DND-41 (cell line): Measurements from ENCODE around the gene PTPRD.

Source experiments
- ATAC-seq: fragments of 200-7000 bp; cut with Tn5 transposase; 3 replicates; pipeline ENCODE4 v1.9.1; 2021; ENCODE audit warnings: low read depth; ENCODE audit not compliant: insufficient read depth
- DNase-seq: peaks from one replicate; pipeline ENCODE4 v3.0.0-alpha.2; 2020
- H2AFZ ChIP-seq: 2 replicates; pipeline ENCODE4 v1.6.0; 2012; ENCODE audit warnings: low read depth, low read length
- H3K27ac ChIP-seq: 2 replicates; pipeline ENCODE4 v1.5.1; 2012; ENCODE audit warnings: low read length, inconsistent platforms
- H3K27me3 ChIP-seq: fragments of 200-600 bp; sonication (generic); 2 replicates; pipeline ENCODE4 v1.6.0; 2012; ENCODE audit warnings: low read length, mild to moderate bottlenecking, inconsistent platforms; ENCODE audit not compliant: insufficient read depth, poor library complexity
- H3K36me3 ChIP-seq: 2 replicates; pipeline ENCODE4 v1.5.1; 2012; ENCODE audit warnings: low read length, inconsistent platforms; ENCODE audit not compliant: insufficient read depth
- H3K4me1 ChIP-seq: 2 replicates; pipeline ENCODE4 v1.5.1; 2012; ENCODE audit warnings: mild to moderate bottlenecking, low read length; ENCODE audit not compliant: insufficient read depth
- H3K4me2 ChIP-seq: 2 replicates; pipeline ENCODE4 v1.6.0; 2012; ENCODE audit warnings: mild to moderate bottlenecking, moderate library complexity, low read length, inconsistent platforms; ENCODE audit not compliant: insufficient read depth
- H3K4me3 ChIP-seq, 2 experiments: fragments of 200-600 bp in 1 of 2; shearing (Covaris generic) in 1 of 2; 2 replicates each; pipeline ENCODE4 v1.5.1; 2012 to 2016; ENCODE audit warnings: inconsistent platforms in 2 of 2, low read length in 2 of 2, mild to moderate bottlenecking in 2 of 2, low read depth in 1 of 2, moderate library complexity in 1 of 2
- H3K79me2 ChIP-seq: 2 replicates; pipeline ENCODE4 v1.6.0; 2012; ENCODE audit warnings: low read length, inconsistent platforms; ENCODE audit not compliant: insufficient read depth
- H3K9ac ChIP-seq: 2 replicates; pipeline ENCODE4 v1.6.0; 2012; ENCODE audit warnings: low read depth, mild to moderate bottlenecking, inconsistent platforms, low read length, moderate library complexity
- H3K9me3 ChIP-seq: 2 replicates; pipeline ENCODE4 v1.5.1; 2012; ENCODE audit warnings: low read length, moderate library complexity, mild to moderate bottlenecking, inconsistent platforms; ENCODE audit not compliant: insufficient read depth, severe bottlenecking
- H4K20me1 ChIP-seq: 2 replicates; pipeline ENCODE4 v1.6.0; 2012; ENCODE audit warnings: low read length; ENCODE audit not compliant: insufficient read depth
- EZH2 ChIP-seq: IDR thresholded peaks from 3 replicates; pipeline ENCODE4 v1.6.1; 2012; ENCODE audit warnings: borderline replicate concordance, low read depth, mild to moderate bottlenecking, moderate library complexity, low read length, inconsistent platforms; ENCODE audit not compliant: severe bottlenecking
- TF ChIP-seq, protein P1 (sequence below): IDR thresholded peaks from 2 replicates; pipeline ENCODE4 v1.5.1; 2012; ENCODE audit warnings: borderline replicate concordance, low read length, moderate library complexity, mild to moderate bottlenecking; ENCODE audit not compliant: poor library complexity, severe bottlenecking; ENCODE audit errors: extremely low read depth

Gene PTPRD

DNA sequence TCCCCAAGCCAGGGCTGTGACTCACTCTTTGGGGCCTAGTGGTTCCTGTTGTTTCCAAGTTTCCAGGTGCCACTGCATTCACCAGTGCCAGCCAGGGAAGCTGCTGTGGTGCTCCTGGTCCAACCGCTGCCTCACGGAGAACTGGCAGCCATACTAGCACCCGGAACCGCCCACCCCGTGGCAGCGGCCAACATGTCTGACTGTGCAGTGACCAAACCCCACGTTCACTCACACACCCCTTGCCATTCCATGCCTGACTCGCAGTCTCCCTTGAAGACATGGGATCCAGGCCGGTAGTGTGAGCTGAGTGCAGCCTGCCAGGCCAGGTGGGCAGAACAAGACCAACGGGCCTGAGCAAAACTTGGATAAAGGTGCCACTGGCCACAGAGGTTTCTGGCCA, 1968.2 kb downstream of the PTPRD start:
- TF ChIP-seq EZH2 = no peak
- TF ChIP-seq, protein P1, sequence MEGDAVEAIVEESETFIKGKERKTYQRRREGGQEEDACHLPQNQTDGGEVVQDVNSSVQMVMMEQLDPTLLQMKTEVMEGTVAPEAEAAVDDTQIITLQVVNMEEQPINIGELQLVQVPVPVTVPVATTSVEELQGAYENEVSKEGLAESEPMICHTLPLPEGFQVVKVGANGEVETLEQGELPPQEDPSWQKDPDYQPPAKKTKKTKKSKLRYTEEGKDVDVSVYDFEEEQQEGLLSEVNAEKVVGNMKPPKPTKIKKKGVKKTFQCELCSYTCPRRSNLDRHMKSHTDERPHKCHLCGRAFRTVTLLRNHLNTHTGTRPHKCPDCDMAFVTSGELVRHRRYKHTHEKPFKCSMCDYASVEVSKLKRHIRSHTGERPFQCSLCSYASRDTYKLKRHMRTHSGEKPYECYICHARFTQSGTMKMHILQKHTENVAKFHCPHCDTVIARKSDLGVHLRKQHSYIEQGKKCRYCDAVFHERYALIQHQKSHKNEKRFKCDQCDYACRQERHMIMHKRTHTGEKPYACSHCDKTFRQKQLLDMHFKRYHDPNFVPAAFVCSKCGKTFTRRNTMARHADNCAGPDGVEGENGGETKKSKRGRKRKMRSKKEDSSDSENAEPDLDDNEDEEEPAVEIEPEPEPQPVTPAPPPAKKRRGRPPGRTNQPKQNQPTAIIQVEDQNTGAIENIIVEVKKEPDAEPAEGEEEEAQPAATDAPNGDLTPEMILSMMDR = no peak
- ATAC-seq = no peak

GRCh38 chr9:8643896-8644295, 1968.9 kb downstream of the PTPRD start:
- H4K20me1 ChIP-seq = no peaks in the 10 kb centered on the region
- H3K27ac ChIP-seq = no peak overlapping the region
- H3K79me2 ChIP-seq = no peaks in the 10 kb centered on the region
- no peaks in the 10 kb centered on the region for H3K4me1 ChIP-seq
- ATAC-seq (no peak), DNase-seq (no peak)
- H3K27me3 ChIP-seq = no peaks in the 10 kb centered on the region
- H3K36me3 ChIP-seq = no peaks in the 10 kb centered on the region
- no peak for TF ChIP-seq EZH2
- TF ChIP-seq, protein P1 = no peak
- no peak overlapping the region for H2AFZ ChIP-seq
- H3K9ac ChIP-seq = no peak overlapping the region
- no peak overlapping the region for H3K4me3 ChIP-seq
- H3K9me3 ChIP-seq = no peaks in the 10 kb centered on the region
- H3K4me2 ChIP-seq = no peak overlapping the region

More for the DNA sequence above, 1968.2 kb downstream of the PTPRD start:
- Histone ChIP-seq H3K27ac (no peak overlapping the region), H3K4me3 (no peak overlapping the region), H3K4me2 (no peak overlapping the region), H3K36me3 (no peaks in the 10 kb centered on the region), H4K20me1 (no peaks in the 10 kb centered on the region), H3K27me3 (no peaks in the 10 kb centered on the region), H3K4me1 (no peaks in the 10 kb centered on the region), H2AFZ (no peak overlapping the region), H3K9me3 (no peaks in the 10 kb centered on the region), H3K79me2 (no peaks in the 10 kb centered on the region), H3K9ac (no peak overlapping the region)
- DNase-seq = no peak

DNA sequence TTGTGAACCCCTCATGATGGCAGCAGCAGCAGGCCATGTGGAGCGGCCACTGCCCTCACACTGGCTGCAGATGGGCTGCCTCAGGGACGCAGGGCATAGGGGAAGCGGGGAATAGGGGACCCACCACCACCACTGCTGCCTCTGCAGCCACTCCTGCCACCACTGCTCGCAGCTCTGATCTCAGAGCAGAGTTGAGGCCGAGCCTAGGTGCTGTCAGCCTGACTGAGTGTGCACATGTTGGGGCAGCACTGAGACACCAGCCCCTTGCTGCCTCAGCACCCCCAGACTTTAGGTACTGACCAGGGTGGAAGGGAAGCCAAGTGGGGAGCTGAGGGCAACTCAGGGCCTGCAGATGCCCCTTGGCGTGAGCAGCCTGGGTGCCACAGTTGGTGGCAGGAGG, 1969.3 kb downstream of the PTPRD start:
- no peaks in the 10 kb centered on the region for H3K27me3 ChIP-seq
- ATAC-seq (no peak), DNase-seq (no peak)
- H3K9ac ChIP-seq = no peak overlapping the region
- H4K20me1 ChIP-seq = no peaks in the 10 kb centered on the region
- H2AFZ ChIP-seq = no peak overlapping the region
- no peak overlapping the region for H3K4me3 ChIP-seq
- TF ChIP-seq EZH2 = no peak
- TF ChIP-seq, protein P1 = no peak
- no peaks in the 10 kb centered on the region for H3K9me3 ChIP-seq
- H3K36me3 ChIP-seq = no peaks in the 10 kb centered on the region
- H3K4me2 ChIP-seq = no peak overlapping the region
- no peak overlapping the region for H3K27ac ChIP-seq
- no peaks in the 10 kb centered on the region for H3K79me2 ChIP-seq
- no peaks in the 10 kb centered on the region for H3K4me1 ChIP-seq

DNA sequence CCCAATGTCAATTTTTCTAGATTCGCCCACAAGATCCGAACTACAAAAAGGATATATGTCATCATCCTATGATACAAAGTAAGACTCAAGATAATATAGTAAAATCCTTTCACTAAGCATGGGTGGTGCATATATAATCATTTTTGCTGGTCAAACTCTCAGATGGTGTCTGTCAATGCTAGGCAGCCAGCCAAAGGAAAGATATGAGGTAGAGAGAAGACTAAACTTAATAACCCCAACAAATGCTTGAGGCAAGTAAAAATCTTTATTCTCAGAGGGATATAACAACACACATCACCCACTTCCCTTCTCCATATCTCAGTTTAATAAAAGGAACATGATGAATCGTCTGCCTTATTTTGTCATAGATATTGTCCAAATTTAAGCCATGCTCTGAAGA, 1972.0 kb downstream of the PTPRD start:
- Histone ChIP-seq H2AFZ (no peak overlapping the region), H3K36me3 (no peaks in the 10 kb centered on the region), H3K9ac (no peak overlapping the region), H3K27ac (no peak overlapping the region), H3K79me2 (no peaks in the 10 kb centered on the region), H3K9me3 (no peaks in the 10 kb centered on the region), H3K4me3 (no peak overlapping the region), H4K20me1 (no peaks in the 10 kb centered on the region), H3K4me1 (no peaks in the 10 kb centered on the region), H3K27me3 (no peaks in the 10 kb centered on the region), H3K4me2 (no peak overlapping the region)
- no peak for ATAC-seq
- TF ChIP-seq, protein P1 = no peak
- no peak for TF ChIP-seq EZH2
- no peak for DNase-seq
